Natural killer cell (primary cell): ENCODE measurements around the gene MBD5. TPM values are rescaled to one million over a fixed set of nuclear protein-coding genes. Genes with fewer than 3 reads are reported as not detected.

Experiments used
- ATAC-seq, 3 donors: fragments of 150-1000 bp in 2 of 3; fragments of 200-7000 bp in 1 of 3; cut with Tn5 transposase; 1 replicate in 1 of 3; 2 replicates in 2 of 3; pipeline ENCODE4 v1.10.0; 2021; ENCODE audit warnings: mild to moderate bottlenecking in 2 of 3, moderate library complexity in 2 of 3
- DNase-seq, 2 donors: peaks; one replicate each; pipeline versions ENCODE4 v3.0.0 to v3.0.0-alpha.2; 2013 to 2021; ENCODE audit warnings: mixed read lengths in 1 of 2
- H3K27ac ChIP-seq: one replicate; pipeline ENCODE4 v1.5.1; 2013; ENCODE audit warnings: mild to moderate bottlenecking, low read length
- H3K27me3 ChIP-seq: one replicate; pipeline ENCODE4 v1.6.1; 2013; ENCODE audit warnings: low read length; ENCODE audit not compliant: control insufficient read depth, insufficient read depth
- H3K36me3 ChIP-seq: one replicate; pipeline ENCODE4 v1.6.1; 2013; ENCODE audit warnings: low read length; ENCODE audit not compliant: control insufficient read depth, insufficient read depth
- H3K4me1 ChIP-seq: one replicate; pipeline ENCODE4 v1.6.1; 2013; ENCODE audit warnings: low read length; ENCODE audit not compliant: control insufficient read depth, insufficient read depth
- H3K4me3 ChIP-seq: one replicate; pipeline ENCODE4 v1.5.1; 2013; ENCODE audit warnings: low read length
- H3K9me3 ChIP-seq: one replicate; pipeline ENCODE4 v1.6.1; 2013; ENCODE audit warnings: low read length; ENCODE audit not compliant: control insufficient read depth, insufficient read depth
- H3K27ac Mint-ChIP-seq, 2 donors: one replicate each; pipeline ENCODE4 v1.8.0; 2022; ENCODE audit warnings: mild to moderate bottlenecking in 2 of 2, mixed read lengths in 2 of 2, moderate library complexity in 1 of 2
- H3K27me3 Mint-ChIP-seq, 2 donors: one replicate each; pipeline ENCODE4 v1.8.0; 2022; ENCODE audit warnings: low read depth in 2 of 2, mixed read lengths in 2 of 2
- H3K36me3 Mint-ChIP-seq: one replicate; pipeline ENCODE4 v1.8.0; 2022; ENCODE audit warnings: mixed read lengths
- H3K4me1 Mint-ChIP-seq, 2 donors: one replicate each; pipeline ENCODE4 v1.8.0; 2022; ENCODE audit warnings: mixed read lengths in 2 of 2
- H3K4me3 Mint-ChIP-seq: one replicate; pipeline ENCODE4 v1.8.0; 2022; ENCODE audit warnings: mild to moderate bottlenecking, moderate library complexity, mixed read lengths
- H3K9me3 Mint-ChIP-seq, 2 donors: one replicate each; pipeline ENCODE4 v1.8.0; 2022; ENCODE audit warnings: mixed read lengths in 2 of 2
- WGBS: methylation state at CpG from one replicate; pipeline ENCODE4 v1.1.7; 2013; ENCODE audit warnings: missing lambda C conversion rate; ENCODE audit not compliant: insufficient coverage; 5-methylcytosine and 5-hydroxymethylcytosine counted together
- intact Hi-C: fragments of 100-400 bp; cut with micrococcal nuclease; formaldehyde crosslinking; loops from one replicate; pipeline ENCODE4 v1.14.2; 2022
- total RNA-seq, 4 donors: library from RNA; stranded (reverse); fragments of 120-200 nt in 1 of 4; gene quantifications; one replicate each; pipeline versions ENCODE4 v1.2.3 to v1.2.4, GENCODE V29; 2013 to 2022
- TF ChIP-seq, protein P1 (sequence below): fragments of 200-600 bp; IDR thresholded peaks from one replicate; pipeline ENCODE4 v1.8.0; 2022; ENCODE audit warnings: antibody characterized with exemption

The MBD5 gene
- total RNA-seq, 3 donors from 2014 or later (not counting 1 experiment from before 2014, with no cell fraction given): 83.8 to 96.3 (median 89.7) TPM

DNA sequence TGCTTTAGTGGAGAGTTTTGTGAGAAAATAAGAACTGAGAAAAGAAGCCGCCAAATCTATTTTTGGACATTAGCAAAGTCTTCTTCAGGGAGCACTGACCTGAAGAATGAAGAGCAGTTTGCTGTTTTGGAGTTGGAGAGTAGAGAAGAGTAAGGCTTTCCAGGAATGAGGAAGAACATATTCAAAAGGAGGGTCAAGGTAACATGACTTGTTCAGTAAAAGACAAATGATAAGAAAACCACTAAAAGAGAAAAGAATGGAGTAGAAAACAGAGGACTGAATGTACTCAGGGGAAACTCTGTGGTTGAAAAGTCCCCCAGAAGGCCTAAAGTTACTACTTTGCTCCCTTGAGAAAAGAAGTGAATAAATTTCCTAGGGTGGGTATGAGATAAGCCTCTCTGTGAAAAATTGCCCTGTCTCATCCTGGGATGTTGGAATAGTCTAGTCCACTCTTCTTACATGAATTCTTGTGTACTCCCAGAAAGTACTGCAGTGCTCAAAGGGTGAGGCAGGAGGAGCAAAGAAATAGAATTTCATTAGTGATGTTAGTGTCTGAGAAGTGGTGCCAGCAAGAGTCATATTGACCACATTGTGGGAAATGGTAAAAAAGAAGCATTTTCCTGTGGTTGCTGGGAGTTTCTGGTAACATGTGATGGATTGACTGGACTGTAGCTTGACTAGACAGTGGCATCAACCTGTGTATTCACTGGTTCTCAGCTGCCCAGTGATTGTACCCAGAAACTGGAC lies 27.8 kb downstream of the MBD5 start:
- Histone ChIP-seq H3K36me3 (no peaks in the 10 kb centered on the region), H3K4me1 (no peaks in the 10 kb centered on the region), H3K27me3 (no peaks in the 10 kb centered on the region), H3K27ac (no peak overlapping the region), H3K9me3 (no peaks in the 10 kb centered on the region), H3K4me3 (no peak overlapping the region)
- Mint-ChIP-seq H3K9me3 (peaks cover 0 to 2% of the 10 kb centered on the region in 2 donors), H3K4me3 (no peak overlapping the region), H3K36me3 (no peaks in the 10 kb centered on the region), H3K27ac (peak overlapping the region; percentile 1 to 66), H3K27me3 (no peaks in the 10 kb centered on the region), H3K4me1 (peaks cover 57 to 60% of the 10 kb centered on the region in 2 donors)
- DNase-seq (no peak), ATAC-seq (peak in 2 of 3 donors; percentile 34 to 68)
- intact Hi-C loops: no loop called here
- WGBS: 74% methylated on average over 1 of the region's 1 CpG
- TF ChIP-seq, protein P1, sequence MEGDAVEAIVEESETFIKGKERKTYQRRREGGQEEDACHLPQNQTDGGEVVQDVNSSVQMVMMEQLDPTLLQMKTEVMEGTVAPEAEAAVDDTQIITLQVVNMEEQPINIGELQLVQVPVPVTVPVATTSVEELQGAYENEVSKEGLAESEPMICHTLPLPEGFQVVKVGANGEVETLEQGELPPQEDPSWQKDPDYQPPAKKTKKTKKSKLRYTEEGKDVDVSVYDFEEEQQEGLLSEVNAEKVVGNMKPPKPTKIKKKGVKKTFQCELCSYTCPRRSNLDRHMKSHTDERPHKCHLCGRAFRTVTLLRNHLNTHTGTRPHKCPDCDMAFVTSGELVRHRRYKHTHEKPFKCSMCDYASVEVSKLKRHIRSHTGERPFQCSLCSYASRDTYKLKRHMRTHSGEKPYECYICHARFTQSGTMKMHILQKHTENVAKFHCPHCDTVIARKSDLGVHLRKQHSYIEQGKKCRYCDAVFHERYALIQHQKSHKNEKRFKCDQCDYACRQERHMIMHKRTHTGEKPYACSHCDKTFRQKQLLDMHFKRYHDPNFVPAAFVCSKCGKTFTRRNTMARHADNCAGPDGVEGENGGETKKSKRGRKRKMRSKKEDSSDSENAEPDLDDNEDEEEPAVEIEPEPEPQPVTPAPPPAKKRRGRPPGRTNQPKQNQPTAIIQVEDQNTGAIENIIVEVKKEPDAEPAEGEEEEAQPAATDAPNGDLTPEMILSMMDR: no peak

- peaks cover 57 to 60% of the 10 kb centered on the region in 2 donors for H3K4me1 Mint-ChIP-seq
- DNase-seq (no peak), ATAC-seq (no peak)
- TF ChIP-seq, protein P1: no peak
- H3K4me1 ChIP-seq: no peaks in the 10 kb centered on the region
- no peaks in the 10 kb centered on the region for H3K27me3 ChIP-seq
- H3K36me3 ChIP-seq: peaks cover under 1% of the 10 kb centered on the region
- H3K4me3 Mint-ChIP-seq: no peak overlapping the region
- peaks cover 0 to 2% of the 10 kb centered on the region in 2 donors for H3K9me3 Mint-ChIP-seq
- no peaks in the 10 kb centered on the region for H3K36me3 Mint-ChIP-seq
- peak overlapping the region in 1 of 2 donors; percentile 1 for H3K27ac Mint-ChIP-seq
- no peak overlapping the region for H3K27ac ChIP-seq
- H3K4me3 ChIP-seq: no peak overlapping the region
- peaks cover 2% of the 10 kb centered on the region for H3K9me3 ChIP-seq
- intact Hi-C loops: no loop called here
- no peaks in the 10 kb centered on the region for H3K27me3 Mint-ChIP-seq
These were observed 28.4 kb downstream of the MBD5 start for GRCh38 chr2:148049284-148049683.

DNA sequence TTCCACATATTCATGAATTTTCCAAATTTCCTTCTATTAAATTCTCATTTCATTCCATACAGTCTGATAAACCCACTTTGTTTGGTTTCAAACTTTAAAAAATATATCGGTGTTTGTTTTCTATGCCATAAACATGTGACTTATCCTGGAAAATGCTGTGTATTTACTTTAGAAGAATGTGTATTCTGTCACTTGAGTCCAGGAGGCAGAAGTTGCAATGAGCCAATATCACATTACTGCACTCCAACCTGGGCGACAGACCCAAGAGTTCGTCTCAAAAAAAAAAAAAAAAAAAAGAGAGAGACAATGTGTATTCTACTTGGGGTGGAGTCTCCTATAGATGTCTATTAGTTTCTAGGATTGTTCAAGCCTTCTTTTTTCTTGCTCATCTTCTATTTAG lies 31.8 kb downstream of the MBD5 start:
- Mint-ChIP-seq H3K36me3 (no peaks in the 10 kb centered on the region), H3K9me3 (peaks cover 0 to 2% of the 10 kb centered on the region in 2 donors), H3K4me3 (no peak overlapping the region), H3K4me1 (peaks cover 41 to 46% of the 10 kb centered on the region in 2 donors), H3K27me3 (no peaks in the 10 kb centered on the region), H3K27ac (no peak overlapping the region)
- intact Hi-C loops: no loop called here
- TF ChIP-seq, protein P1: no peak
- WGBS: 100% methylated on average over 1 of the region's 3 CpGs
- Histone ChIP-seq H3K27me3 (no peaks in the 10 kb centered on the region), H3K4me3 (no peak overlapping the region), H3K27ac (no peak overlapping the region), H3K36me3 (peaks cover 4% of the 10 kb centered on the region), H3K9me3 (peaks cover 2% of the 10 kb centered on the region), H3K4me1 (no peaks in the 10 kb centered on the region)
- ATAC-seq: no peak
- no peak for DNase-seq

- no peaks in the 10 kb centered on the region for H3K27me3 ChIP-seq
- Mint-ChIP-seq H3K9me3 (no peaks in the 10 kb centered on the region), H3K4me1 (no peaks in the 10 kb centered on the region), H3K36me3 (no peaks in the 10 kb centered on the region), H3K27ac (no peak overlapping the region), H3K27me3 (no peaks in the 10 kb centered on the region), H3K4me3 (no peak overlapping the region)
- H3K9me3 ChIP-seq: peaks cover 2% of the 10 kb centered on the region
- DNase-seq (no peak), ATAC-seq (no peak)
- H3K4me3 ChIP-seq: no peak overlapping the region
- 100% methylated on average over 1 of the region's 1 CpG for WGBS
- no peaks in the 10 kb centered on the region for H3K4me1 ChIP-seq
- no peak overlapping the region for H3K27ac ChIP-seq
- TF ChIP-seq, protein P1: no peak
- intact Hi-C loops: no loop called here
- peaks cover 4% of the 10 kb centered on the region for H3K36me3 ChIP-seq
These were observed 37.8 kb downstream of the MBD5 start for GRCh38 chr2:148058641-148059040.
